ENCODE data around the gene NT5DC3. TPM values are rescaled to one million over a fixed set of nuclear protein-coding genes. Genes with fewer than 3 reads are reported as not detected.
A peak's percentile ranks its signal among the peaks of the same experiment; 100 is the strongest.

The NT5DC3 gene
- polyA plus RNA-seq, 2 of the 4 experiments (the other 2 are of a cell fraction), result 5.2 to 5.6 TPM

- Histone ChIP-seq H3K4me2 (peak overlapping the region; percentile 35), H3K27ac (peak overlapping the region; percentile 54 to 83), H3K4me1 (peaks cover 84% of the 10 kb centered on the region), H3K4me3 (no peak overlapping the region), H3K9me3 (no peaks in the 10 kb centered on the region)
- WGBS (ENCODE audit: missing lambda C conversion rate), result 80% methylated on average over 11 of the region's 11 CpGs
- DNase-seq (ENCODE audit: low read depth in 1 of 2, low spot score in 1 of 2) (peak in 1 of 2 experiments; percentile 73), ATAC-seq (peak; percentile 6 to 46; a peak in 3 of 6 replicates), FAIRE-seq (no peak)
- CTCF ChIA-PET, result interaction anchor here (0.6 to 2.3 kb wide), 2 partner anchors 31 to 283 kb away, joined by 3 to 7 read pairs; no protein-coding TSS in a partner anchor
- POLR2A ChIA-PET, result interaction anchor here (0.6 to 2.3 kb wide), 2 partner anchors 15 to 39 kb away, joined by 4 to 9 read pairs; partner anchors contain the start of gene NT5DC3
- TF ChIP-seq MAFK (IDR thresholded peaks at IDR 0.05; ENCODE audit: partially characterized antibody), result peak; percentile 40
- TF ChIP-seq GATA3 (IDR thresholded peaks at IDR 0.05; ENCODE audit: borderline replicate concordance), result peak; percentile 21; the same call in 1 of the 2 replicates
- TF ChIP-seq MAX (IDR thresholded peaks at IDR 0.05), result peak; percentile 43; the same call in 1 of the 2 replicates
- TF ChIP-seq ZC3H11A (IDR thresholded peaks at IDR 0.05), result no peak
- TF ChIP-seq KDM1A (IDR thresholded peaks at IDR 0.05; ENCODE audit: low read depth), result no peak
Observed at GRCh38 chr12:103801709-103802585, 39.1 kb downstream of the NT5DC3 start.

DNA sequence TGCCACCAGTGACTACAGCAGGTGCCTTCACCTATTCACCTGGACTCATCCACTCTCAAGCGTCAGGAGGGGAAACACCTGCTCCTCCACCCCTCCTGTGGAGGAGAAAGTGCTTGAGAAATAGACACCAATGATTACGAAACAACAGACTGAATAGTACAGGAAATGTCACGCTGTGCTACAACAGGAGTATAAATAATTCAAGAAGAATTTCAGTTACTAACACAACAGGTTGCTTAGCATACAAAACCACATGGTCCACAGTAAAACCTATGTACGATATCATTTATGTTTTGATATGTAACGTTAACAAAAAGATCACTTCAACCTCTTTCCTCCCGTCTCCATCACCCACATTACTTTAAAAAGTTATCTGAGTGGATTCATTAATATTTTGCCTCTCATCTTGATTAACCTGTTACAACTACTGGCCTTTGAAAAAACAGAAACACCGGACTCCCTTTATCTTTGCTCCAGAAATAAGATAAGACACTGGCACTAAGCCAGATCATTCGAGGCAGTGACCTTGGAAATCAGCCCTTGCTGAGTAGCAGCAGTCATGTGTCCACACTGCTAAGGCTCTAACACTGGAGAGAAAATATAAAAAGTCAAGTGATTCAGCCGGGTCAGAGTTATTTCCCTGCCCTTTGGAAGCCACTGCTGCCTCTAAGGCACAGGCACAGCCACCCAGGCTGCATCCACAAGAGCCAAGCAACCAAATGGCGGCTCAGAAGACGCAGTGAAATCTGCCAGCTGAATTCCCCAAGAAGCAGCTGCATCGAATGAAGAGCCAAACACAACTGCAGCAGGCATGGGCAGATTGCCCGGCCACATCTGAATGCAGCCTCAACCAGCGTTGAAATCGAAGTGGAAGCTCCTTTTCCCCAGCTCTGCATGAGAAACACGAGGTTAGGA lies 40.9 kb downstream of the NT5DC3 start:
- FAIRE-seq (peak; percentile 54), DNase-seq (ENCODE audit: low read depth in 1 of 2, low spot score in 1 of 2) (peak; percentile 28 to 70), ATAC-seq (peak; percentile 40 to 60)
- 46% methylated on average over 16 of the region's 16 CpGs for WGBS (ENCODE audit: missing lambda C conversion rate)
- Histone ChIP-seq H3K9me3 (no peaks in the 10 kb centered on the region), H3K4me2 (peak overlapping the region; percentile 70), H3K4me3 (no peak overlapping the region), H3K4me1 (peaks cover 65% of the 10 kb centered on the region), H3K27ac (peak overlapping the region; percentile 60 to 83)
- ChIA-PET CTCF (interaction anchor here (1.0 to 1.2 kb wide), 2 partner anchors 28 to 29 kb away, joined by 3 to 5 read pairs; no protein-coding TSS in a partner anchor), POLR2A (interaction anchor here (0.9 kb wide), 1 partner anchor 41 kb away, joined by 3 read pairs; the partner anchor contains the start of gene NT5DC3)
- TF ChIP-seq EHF (CRISPR knock-in tag; IDR thresholded peaks at IDR 0.05) (no peak), USF2 (IDR thresholded peaks at IDR 0.05) (no peak), JUN (IDR thresholded peaks at IDR 0.05) (0 out of 5 replicates have a peak, but pooled peaks of 1 of the 2 experiments have one; percentile 49), MYC (IDR thresholded peaks at IDR 0.05; ENCODE audit: borderline replicate concordance, low read length) (0 out of 2 replicates have a peak, but pooled peaks have one; percentile 62), MAX (IDR thresholded peaks at IDR 0.05) (peak; percentile 58), CEBPB (IDR thresholded peaks at IDR 0.05) (peak; percentile 97)
- TF ChIP-seq, protein P1, sequence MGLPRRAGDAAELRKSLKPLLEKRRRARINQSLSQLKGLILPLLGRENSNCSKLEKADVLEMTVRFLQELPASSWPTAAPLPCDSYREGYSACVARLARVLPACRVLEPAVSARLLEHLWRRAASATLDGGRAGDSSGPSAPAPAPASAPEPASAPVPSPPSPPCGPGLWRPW (IDR thresholded peaks at IDR 0.05), result peak; percentile 69

GRCh38 chr12:103799504-103799856 lies 41.6 kb downstream of the NT5DC3 start:
- Histone ChIP-seq H3K4me1 (peaks cover 60% of the 10 kb centered on the region), H3K4me3 (no peak overlapping the region), H3K4me2 (peak overlapping the region; percentile 70), H3K9me3 (no peaks in the 10 kb centered on the region), H3K27ac (peak overlapping the region; percentile 60 to 83; a peak in 5 of 6 replicates)
- TF ChIP-seq TP53 (CRISPR knock-in tag; IDR thresholded peaks at IDR 0.05) (no peak), HDAC2 (IDR thresholded peaks at IDR 0.05) (no peak)
- POLR2A ChIA-PET, result no interaction called here
- CTCF ChIA-PET, result interaction anchor here (0.9 kb wide), 1 partner anchor 71 kb away, joined by 4 read pairs; no protein-coding TSS in a partner anchor
- DNase-seq (ENCODE audit: low read depth in 1 of 2, low spot score in 1 of 2), result no peak
- FAIRE-seq, result no peak
- WGBS (ENCODE audit: missing lambda C conversion rate), result 88% methylated on average over 4 of the region's 4 CpGs
- ATAC-seq, result no peak

DNA sequence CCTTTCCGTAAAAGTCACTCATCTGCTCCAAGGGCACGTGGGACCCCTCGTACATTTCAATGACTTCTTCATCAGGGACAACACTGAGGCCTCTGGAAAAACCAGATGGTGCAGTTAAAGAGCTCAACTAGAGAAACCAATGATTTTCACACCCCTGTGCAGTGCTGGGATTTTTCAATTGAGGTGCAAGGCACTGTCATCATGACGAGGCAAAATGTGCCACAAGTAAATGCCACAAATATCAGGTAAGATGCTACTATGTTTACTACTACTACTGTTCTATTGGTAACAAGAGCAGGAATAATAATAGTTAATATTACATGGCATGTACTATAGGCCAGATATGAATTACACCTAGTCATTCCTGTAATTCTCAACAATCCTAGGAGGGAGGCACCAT lies 42.4 kb downstream of the NT5DC3 start:
- Histone ChIP-seq H3K4me2 (peak overlapping the region; percentile 70; the same call in 1 of the 3 replicates), H3K27ac (peak overlapping the region; percentile 60 to 83), H3K4me3 (no peak overlapping the region), H3K9me3 (no peaks in the 10 kb centered on the region), H3K4me1 (peaks cover 52% of the 10 kb centered on the region)
- WGBS (ENCODE audit: missing lambda C conversion rate), result 89% methylated on average over 4 of the region's 4 CpGs
- CTCF ChIA-PET, result interaction anchor here (0.9 to 1.4 kb wide), 2 partner anchors 38 to 72 kb away, joined by 3 to 4 read pairs; no protein-coding TSS in a partner anchor
- no peak for TF ChIP-seq GATA3 (IDR thresholded peaks at IDR 0.05; ENCODE audit: borderline replicate concordance)
- peak; percentile 68 for TF ChIP-seq NFE2L2 (conservative IDR thresholded peaks at IDR 0.05; ENCODE audit: low read length)
- no peak for TF ChIP-seq HOXA7 (CRISPR knock-in tag; IDR thresholded peaks at IDR 0.05)
- peak; percentile 42 for TF ChIP-seq MAFK (IDR thresholded peaks at IDR 0.05; ENCODE audit: partially characterized antibody)
- no peak for TF ChIP-seq TFCP2L1 (CRISPR knock-in tag; IDR thresholded peaks at IDR 0.05)
- TF ChIP-seq CBX8 (IDR thresholded peaks at IDR 0.05), result no peak
- no peak for TF ChIP-seq E2F6 (IDR thresholded peaks at IDR 0.05; ENCODE audit: borderline replicate concordance, low read depth)
- 0 out of 2 replicates have a peak, but pooled peaks have one; percentile 36 for TF ChIP-seq HOXB13 (CRISPR knock-in tag; IDR thresholded peaks at IDR 0.05; ENCODE audit: low read depth)
- TF ChIP-seq NPAS2 (CRISPR knock-in tag; IDR thresholded peaks at IDR 0.05; ENCODE audit: borderline replicate concordance), result no peak
- TF ChIP-seq FOXS1 (CRISPR knock-in tag; IDR thresholded peaks at IDR 0.05), result no peak
- TF ChIP-seq POLR2AphosphoS2 (conservative IDR thresholded peaks at IDR 0.05; ENCODE audit: low read length), result no peak
- TF ChIP-seq PHF8 (IDR thresholded peaks at IDR 0.05; ENCODE audit: borderline replicate concordance, low read depth), result no peak
- TF ChIP-seq CHD2 (IDR thresholded peaks at IDR 0.05; ENCODE audit: low read length, partially characterized antibody), result no peak
- no peak for TF ChIP-seq POLR2A (IDR thresholded peaks at IDR 0.05; ENCODE audit: low read length)
- TF ChIP-seq, protein P1 (IDR thresholded peaks at IDR 0.05), result no peak
- ATAC-seq (no peak), FAIRE-seq (no peak), DNase-seq (ENCODE audit: low read depth in 1 of 2, low spot score in 1 of 2) (no peak)
- POLR2A ChIA-PET, result no interaction called here
